ENCODE results near the gene BTBD16.

The BTBD16 gene

DNA sequence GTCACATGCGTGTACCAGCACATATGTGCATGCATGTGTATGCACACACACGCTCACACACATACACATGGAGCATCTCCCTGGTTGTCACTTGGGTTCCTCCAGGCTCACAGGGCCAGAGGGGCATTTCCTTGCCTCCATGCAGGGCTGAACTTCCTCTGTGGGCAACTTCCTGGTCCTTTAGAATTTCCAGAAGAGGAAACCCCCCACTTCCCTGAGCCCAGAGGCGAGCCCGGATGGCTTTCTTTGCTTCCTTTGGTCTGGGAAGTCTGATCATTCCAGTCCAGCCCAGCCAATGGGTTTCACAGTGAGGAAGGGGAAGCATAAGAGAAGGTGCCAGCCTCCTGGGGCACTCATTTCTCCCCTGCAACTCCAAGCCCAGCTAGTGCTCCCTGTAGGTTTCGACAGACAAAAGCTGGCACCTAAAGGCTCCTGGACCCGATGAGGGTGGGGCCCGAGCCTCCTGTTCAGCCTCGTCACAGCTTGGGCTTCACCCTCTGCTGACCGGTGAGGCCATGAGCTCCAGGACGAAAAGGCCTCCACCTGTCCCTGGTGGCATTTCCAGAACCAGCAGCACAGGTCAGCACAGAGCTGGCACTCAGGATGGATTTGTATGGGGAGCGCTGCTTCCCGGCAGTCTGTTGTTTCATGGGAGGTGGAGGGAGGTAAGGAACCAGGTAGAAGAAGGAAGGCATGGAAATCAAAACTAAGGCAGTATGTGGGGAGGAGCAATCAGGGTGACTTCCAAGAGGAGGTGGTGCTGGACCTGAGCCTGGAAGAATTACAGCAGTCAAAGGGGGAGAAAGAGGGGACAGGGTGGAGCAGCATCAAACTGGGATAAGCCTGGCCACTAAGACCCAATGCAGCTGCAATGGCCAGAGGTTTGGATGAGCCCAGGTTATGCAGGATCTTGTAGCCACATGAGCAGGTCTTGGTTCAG lies 23.7 kb downstream of the BTBD16 start:
- DNase-seq = no peak

DNA sequence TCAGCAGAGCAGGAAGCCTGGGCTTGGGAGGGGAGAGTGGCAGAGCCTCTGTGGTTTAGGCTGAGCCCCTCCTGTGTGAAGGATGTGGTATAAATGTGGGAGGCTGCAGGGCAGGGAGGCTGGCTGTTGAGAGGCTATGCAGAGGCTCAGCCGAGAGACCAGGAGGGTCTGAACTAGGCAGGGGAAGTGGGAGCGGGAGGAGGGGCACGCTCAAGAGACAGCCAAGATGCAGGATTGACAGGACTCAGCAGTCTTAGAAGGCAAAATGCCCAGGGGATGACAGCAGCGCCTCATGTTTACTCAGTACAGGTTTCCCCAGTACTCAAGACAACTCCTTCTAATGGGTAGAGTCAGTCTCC lies 24.3 kb downstream of the BTBD16 start:
- no peak for DNase-seq

DNA sequence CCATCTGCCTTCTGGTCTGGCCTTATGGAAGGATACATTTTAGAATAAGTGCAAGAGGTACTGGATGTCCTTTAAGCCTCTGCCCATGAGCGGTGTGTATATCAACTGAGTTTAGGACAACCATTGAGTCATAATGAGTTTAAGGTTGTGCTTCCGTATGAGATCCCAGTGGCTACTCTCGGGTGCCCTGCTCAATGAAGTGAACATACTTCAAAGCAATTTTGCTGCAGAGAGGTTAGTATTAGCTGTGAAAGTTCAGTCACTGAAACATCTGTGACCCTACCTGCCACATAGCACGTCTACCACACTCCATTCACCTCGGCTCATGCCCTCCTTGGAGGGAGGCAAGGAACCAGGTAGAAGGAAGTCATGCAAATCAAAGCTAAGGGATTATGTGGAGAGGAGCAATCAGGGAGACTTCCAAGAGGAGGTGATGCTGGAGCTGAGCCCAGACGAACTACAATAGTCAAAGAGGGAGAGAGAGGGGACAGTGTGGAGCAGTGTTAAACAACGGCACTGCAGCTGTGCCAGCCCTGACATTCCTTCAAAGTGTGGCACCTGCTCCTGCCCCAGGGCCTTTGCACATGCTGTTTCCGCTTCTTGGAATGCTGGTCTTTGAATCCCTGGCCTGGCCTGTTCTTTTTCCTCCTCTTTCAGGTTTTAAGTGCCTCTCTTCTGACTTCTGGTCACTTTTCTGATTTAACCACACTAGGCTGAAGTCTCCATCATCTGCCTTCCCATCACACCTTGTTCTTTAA lies 25.4 kb downstream of the BTBD16 start:
- DNase-seq = no peak

DNA sequence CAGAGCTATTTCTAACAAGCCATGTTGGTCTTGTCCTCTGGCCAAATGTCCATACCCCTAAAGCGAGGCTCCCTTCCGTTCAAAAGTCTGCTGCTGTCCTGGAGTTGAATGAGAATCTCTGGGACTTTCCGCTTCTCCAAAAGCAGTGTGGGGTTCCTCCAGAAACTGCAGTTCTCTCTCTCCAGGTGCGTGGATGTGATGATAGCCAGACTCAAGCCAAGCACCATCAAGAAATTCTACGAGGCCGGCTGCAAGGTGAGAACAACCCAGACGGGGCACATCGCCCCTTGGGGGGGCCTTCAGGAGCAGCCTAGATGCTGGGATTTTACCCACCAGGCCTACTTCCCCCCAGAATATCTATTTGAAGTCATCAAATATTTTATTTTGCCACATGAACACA lies 26.5 kb downstream of the BTBD16 start:
- no peak for DNase-seq

DNA sequence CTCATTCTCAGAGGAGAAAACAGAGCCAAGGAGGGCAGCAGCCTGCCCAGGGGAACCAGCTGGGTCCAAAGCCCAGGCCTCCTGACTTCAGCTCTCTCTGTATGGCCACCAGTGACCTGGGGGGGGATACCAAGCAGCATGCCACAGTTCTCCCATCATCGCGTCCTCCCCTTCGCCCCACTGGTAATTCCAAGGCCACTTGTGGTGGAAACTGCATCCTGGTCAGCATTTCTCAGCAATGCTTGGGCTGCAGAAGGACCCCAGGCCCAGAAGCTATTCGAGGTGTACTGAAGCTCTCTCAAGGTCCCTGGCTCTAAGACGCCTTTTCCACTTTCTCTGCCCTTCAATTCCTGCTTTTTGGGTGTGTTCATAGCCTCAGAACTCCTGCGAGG lies 27.1 kb downstream of the BTBD16 start:
- no peak for DNase-seq

DNA sequence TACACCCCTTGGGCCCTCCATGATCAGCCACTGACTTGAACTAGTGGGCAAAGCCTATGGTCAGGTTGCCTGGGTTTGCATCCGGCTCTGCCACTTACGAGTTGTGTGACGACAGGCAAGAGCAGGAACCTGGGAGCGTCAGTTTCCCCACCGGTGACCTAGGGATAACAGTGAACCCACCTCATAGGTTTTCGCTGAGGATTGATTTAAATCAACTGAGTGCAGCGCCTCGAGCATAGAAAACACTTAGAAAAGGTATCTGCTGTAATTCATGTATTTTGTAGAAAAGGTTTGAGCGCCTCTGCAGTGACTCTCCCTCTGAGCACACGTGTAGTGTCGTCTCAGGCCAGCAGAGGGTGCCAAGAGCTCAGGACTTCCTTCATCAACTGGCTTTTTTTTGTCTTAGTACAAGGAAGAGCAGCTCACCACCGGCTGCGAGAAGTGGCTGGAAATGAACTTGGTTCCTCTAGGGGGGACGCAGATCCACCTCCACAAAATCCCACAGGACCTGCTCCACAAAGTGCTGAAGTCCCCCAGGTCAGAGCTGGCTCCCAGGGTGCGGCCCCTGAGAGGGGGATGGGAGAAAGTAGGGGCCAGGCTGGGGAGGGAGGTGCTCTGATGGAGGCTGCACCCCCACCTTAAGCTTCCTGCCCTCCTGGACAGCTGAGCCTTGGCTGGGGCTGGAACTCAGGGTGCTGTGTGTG lies 27.7 kb downstream of the BTBD16 start:
- DNase-seq = peak in 11 of 14 donors; percentile 13 to 67 (median 54)

DNA sequence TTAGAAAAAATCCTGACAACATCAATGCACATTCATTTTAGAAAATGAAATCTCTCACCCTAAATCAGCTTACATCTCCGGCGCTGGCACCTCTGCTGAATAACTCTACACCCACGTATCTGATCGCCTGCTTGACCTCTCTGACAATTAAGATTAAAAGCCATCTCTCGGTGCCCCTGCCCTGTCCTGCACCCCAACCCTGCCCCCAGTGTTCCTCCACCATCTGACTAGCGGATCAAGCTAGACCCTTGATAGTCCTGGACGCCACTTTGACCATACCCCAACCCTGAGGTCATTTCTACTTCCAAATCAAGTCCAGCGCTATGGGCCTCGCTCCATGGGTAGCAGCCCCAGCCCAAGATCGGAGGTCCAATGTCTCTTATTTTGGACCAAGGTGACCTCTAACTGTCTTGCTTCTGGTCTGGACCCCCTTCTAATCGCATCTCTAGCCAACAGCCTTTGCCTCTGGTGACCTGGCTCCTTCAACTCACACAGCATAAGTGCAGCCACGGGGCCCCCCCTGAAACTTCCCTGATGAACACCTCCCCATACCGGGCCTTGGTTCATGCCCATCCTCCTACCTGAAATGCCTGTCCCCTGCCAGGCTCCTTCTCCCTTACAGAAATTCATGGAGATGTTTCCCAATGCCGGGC lies 28.5 kb downstream of the BTBD16 start:
- no peak for DNase-seq

DNA sequence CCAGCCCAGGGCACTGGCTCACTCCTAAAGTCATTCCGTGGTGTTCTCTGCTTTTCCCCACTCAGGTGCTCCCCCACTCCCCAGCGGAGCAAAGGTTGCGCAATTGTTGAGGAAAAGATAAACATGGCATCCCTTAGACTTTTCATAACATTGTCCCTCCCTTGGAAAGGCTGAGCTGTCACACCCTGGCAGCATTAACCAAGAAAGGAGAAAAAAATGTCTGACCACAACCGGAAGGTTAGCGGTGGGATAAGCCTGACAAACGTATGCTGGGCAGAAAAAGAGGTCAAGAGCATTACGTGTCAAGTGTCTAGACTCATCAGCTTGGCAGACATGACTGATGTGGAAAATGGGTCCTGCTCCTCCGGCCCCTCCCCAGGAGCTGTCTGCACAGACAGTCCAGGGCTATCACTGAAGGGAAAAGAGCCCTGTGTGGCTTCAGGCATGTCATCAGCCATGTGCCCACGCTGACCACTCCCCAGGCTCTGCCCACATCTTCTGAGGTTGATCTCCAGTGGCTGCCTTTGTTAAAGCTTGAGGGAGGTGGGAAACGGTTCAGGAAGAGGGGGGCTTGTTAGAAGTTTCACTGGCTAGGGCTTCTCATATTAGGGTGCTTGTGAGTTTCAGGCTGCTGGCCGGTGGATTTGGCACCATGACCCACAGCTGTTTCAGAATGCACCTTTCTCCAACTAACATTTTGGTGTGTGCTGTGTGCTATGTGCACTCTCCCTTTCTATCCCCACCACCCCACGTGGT lies 30.1 kb downstream of the BTBD16 start:
- no peak for DNase-seq

DNA sequence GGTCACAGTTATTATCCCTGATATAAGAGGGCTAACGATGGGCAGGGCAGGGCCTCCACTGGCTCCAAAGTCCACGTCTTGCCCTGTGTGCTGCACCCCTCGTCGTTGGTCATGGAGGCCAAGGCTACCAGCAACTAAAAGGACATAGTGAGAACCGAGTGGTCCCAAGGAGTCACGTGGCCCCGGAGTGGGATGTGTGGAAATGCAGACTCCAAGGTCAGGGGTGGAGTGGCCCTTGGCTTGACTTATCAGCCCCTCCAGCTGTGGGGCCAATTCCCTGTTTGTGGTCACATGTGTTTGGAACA lies 30.7 kb downstream of the BTBD16 start:
- DNase-seq = no peak

DNA sequence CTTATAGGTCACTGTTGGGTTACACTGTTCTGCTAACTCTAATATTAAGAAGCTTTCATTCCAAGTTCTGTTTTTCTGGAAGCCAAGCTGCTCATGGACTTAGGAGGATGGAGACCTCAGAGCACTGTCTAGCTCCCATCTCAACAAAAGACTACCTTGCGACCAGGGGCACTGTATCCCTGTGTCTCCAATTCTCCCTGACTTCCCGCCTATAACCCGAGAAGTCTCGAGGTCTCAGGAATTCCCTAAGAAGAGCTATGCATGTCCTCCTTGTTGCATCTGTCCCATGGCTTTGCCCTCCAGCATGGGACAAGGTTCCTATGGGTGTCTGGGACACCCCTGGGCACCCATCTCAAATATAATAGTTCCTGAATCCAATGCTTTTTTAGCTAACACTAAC lies 31.2 kb downstream of the BTBD16 start:
- no peak for DNase-seq

DNA sequence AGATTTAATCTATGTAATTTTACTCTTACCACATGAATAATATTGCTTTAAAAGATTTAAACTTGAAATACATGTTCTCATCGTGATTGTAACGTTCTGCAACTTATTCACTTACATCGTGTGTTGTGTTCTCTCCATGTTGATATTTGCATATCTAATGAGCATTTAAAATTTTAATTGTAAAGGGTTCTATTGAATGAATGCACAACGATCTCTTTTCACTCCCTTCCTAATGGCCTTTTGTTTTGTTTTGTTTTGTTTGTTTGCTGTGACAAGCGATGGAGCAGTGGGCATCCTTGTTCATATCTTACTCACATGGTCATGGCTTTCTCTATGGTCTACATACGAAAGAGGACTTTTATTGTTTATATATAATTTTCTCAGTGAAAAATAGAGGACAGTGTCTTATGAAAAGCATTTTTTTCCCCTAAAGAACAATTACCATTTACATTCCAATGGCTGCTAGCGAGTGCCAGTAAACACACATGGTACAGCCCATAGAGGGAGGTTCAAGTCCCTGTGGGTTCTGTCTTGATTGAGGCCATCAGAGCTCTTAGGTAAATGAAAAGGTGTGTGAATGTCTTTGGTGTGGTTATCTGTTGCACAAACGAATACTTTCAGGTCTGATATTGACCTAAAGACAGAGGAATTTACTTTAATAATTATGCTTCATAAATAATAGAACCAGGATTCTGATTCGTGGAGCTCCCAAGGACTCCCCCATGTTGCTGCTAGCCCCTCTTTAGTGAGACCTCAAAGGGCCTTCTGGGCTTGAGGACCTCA lies 32.4 kb downstream of the BTBD16 start:
- DNase-seq = no peak

DNA sequence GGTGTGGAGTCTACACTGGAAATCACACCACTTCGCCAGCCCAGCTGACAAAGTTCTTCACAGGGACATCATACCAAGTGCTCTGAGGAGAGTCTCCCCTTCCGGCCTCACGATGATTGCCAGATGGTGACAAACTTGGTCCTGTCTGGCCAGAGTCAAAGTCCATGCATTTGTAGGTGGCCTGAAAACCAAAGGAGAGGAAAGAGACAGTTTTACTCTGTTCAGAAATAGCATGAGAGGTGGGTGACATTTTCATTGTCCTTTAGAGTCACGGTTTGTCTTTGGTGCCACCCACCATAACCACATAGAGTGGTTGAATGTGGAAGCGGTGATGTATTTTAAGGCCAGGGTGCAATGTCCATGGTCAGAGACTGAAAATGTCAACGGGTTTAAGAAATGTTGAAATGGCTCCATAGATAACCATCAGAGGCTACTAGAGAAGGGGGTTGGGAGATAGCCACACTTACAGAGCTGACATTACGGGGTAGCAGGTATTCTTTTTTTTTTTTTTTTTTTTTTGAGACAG lies 33.0 kb downstream of the BTBD16 start:
- no peak for DNase-seq

DNA sequence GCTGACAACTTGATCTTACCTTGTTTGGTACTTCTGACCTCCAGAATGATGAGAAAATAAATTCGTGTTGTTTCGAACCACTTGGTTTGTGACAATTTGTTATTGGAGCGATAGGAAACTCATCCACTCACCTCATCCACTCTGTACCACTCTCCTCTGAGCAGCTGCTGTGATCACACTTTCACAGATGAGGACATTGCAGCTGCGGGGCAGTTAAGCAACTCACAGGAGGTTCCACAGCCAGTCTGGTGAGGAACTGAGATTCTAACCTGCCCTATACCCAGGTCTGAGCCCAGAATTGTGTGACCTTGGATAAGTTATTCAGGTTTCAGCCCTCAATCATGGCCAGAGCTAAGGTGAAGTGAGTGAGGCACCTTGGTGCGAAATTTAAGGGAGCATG lies 35.2 kb downstream of the BTBD16 start:
- no peak for DNase-seq

DNA sequence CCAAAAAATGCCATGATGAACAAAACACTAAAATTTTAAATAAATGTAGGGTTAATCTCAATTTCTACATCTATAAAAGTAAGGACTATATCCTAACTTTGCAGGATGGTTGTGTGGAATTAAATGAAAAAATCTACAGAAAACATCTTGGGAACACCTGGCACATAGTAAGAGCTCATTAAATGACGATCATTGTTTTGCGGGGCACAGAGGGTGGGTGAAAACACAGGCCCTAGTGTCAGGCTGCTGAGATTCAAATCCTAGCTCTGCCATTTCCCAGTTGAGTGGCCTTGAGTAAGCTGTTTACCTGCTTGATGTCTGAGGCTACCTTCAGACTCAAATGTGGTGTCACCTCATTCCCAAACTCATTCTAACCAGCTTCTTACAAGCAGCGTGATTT lies 35.6 kb downstream of the BTBD16 start:
- DNase-seq = no peak

DNA sequence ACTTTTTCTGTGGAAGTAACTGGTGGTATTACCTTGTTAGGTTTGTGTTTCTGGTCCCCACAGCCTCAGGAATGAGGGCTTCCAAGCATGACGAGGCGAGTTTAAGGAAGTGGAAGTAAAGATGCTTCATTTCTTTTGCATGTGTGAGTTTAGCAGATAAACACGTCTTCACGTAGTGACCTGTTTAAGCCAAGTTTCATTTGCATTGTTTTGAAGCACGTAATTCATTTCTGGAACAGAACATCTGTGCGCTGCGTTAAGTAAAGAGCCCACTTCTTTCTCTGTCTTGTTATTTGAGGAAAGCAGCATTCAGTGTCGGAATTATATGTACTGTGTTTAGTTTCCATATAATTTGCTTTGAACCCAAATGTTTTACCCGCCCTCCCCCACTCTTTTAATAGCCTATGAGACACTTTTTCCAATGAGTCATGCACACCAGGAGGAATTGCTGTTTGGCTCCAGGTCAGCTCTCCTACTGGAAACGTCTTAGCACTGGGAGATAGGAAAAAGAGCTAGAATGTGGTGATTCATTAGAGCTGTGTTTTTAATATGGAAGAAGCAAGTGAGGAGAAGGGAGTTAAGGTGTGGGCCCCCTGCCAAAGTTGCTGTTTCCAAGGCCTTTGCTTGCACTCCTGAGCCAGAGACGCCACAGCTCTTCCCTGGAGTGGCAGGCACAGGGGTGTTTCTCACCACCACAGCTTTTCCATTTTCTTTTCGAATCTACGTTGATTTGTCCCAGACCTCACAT lies 36.7 kb downstream of the BTBD16 start:
- peak in 3 of 14 donors; percentile 31 to 62 (median 42) for DNase-seq

DNA sequence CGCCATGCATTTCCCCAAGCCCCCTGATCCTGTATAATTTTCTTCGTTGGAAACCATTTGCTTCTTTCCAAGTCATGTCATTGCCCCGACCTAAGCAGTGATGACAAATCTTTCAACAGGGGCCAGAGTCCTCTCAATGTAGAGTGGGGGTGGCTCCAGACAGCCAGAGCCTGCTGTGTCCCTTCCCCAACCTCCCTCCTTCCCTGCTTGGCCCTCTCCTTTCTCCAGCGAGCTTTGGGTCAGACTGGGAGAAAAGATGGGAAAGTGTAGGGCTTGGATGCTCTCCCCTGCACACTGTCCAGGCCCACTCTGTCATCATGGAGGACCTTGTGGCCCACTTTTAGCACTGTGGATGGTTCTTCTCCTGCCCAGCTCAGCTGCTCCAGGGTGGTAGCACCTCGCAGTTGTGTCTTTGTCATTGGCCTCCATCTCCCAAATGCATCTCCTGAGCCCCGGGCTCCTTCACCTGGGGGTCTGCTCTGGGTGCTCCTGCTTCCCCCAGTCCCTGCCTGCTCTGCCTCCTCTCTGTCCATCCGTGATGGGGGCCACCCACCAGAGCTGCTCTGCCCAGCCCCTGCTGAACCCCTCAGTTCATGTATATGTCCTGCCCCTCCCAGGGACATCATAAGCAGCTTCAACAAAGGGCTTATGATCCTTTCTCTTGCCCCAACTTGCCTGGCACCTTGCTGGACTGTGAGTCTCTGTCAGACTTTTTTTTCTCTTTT lies 37.5 kb downstream of the BTBD16 start:
- DNase-seq = no peak

DNA sequence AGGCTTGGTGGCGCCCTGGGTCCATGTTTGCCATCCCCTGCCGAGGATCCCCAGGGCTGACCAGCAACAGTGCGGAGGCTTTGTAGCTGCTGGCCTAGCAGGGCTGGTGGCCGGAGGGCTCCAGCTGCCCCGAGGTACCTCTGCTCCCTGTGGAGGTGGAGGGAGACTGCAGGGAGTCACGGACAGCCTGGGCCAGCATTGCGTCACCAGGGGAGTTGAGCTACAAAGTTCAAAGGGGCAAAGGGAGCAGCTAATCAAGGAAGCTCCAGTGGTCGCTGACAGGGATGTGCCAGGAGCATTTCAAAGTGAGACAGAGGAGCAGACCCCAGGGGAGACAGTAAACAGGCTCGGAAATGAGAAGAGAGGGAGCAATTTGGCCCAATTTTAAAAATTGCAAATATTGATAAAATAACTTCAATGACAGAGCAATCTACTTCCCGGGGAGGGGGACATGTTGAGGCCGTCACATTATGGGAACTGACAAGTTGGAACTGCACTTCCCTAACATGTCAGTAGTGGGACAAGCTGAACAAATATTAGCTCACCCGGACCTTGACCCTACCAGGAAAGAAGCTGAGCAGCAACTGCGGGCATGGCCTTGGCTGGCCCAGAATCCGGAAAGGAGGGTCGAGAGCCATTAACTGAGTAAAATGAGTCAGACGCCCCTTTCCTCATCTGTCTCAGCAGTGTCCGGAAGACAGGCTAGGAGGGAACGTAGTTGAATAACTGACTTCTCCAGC lies 39.4 kb downstream of the BTBD16 start:
- DNase-seq = no peak

DNA sequence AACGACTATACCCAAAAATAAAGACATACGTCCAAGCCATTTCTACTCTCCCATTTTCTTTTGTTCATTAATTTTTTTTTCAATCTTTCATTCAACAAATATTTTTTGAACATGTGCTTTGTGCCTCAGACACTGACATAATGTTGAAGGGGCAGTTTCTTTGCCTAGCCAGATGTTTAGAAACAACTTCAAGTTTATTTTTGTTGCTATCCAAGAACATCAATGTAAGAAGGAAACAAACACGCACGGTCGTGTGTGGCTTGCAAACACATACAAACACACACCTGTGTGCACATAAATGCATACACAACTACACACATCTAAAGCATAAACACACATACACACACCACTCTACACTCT lies 39.9 kb downstream of the BTBD16 start:
- DNase-seq = no peak

DNA sequence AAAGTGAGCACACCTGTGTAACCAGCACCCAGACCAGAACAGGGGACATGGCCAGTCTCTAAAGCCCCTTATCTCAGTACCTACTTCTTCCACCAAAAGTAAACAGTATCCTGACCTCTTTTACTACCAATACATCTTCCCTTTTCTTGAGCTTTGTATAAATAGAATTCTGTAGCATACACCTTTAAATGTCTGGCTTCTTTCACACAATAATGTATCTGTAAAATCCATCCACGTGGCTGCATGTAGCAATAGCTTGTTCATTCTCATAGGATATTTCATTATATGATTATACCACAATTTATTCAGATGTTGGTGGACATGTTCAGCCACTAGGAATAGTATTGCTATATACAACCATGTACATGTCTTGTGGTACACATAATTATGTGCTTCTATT lies 40.6 kb downstream of the BTBD16 start:
- DNase-seq = no peak
